CD4-positive, alpha-beta T cell (primary cell): ENCODE measurements around the gene PARD3B. TPM values are rescaled to one million over a fixed set of nuclear protein-coding genes. Genes with fewer than 3 reads are reported as not detected.

ENCODE experiments used
- ATAC-seq: fragments of 200-7000 bp; cut with Tn5 transposase; one replicate; pipeline ENCODE4 v1.10.0; 2022; ENCODE audit warnings: mild to moderate bottlenecking; ENCODE audit not compliant: poor library complexity
- CTCF ChIA-PET: fragments of 350-600 bp; sonication (Branson Sonifier 250); formaldehyde crosslinking; loops from one replicate; lab custom pipeline; 2021; ENCODE audit warnings: antibody characterized with exemption, inconsistent platforms; lab: Charles Lee
- POLR2A ChIA-PET: fragments of 350-600 bp; sonication (Branson Sonifier 250); formaldehyde crosslinking; loops from one replicate; lab custom pipeline; 2021; ENCODE audit warnings: antibody characterized with exemption, inconsistent platforms; lab: Charles Lee
- DNase-seq, 14 experiments: peaks; one replicate each; pipeline ENCODE4 v3.0.0-alpha.2; 2013 to 2020; ENCODE audit warnings: mixed read lengths in 2 of 14
- H3K27ac ChIP-seq, 2 donors: one replicate each; pipeline versions ENCODE4 v1.5.1 to v1.7.0; 2013; ENCODE audit warnings: low read length in 2 of 2, low read depth in 1 of 2, mild to moderate bottlenecking in 1 of 2
- H3K27me3 ChIP-seq, 2 experiments: 1 replicate in 1 of 2; 2 replicates in 1 of 2; pipeline versions ENCODE4 v1.6.1 to v1.7.0; 2013; ENCODE audit warnings: low read length in 2 of 2, control low read depth in 1 of 2, mild to moderate bottlenecking in 1 of 2, moderate library complexity in 1 of 2; ENCODE audit not compliant: insufficient read depth in 2 of 2, control insufficient read depth in 1 of 2
- H3K36me3 ChIP-seq: one replicate; pipeline ENCODE4 v1.6.1; 2013; ENCODE audit warnings: low read length, control low read depth; ENCODE audit not compliant: insufficient read depth
- H3K4me1 ChIP-seq: one replicate; pipeline ENCODE4 v1.6.1; 2013; ENCODE audit warnings: low read length, control low read depth; ENCODE audit not compliant: insufficient read depth
- H3K4me3 ChIP-seq: one replicate; pipeline ENCODE4 v1.5.1; 2013; ENCODE audit warnings: mild to moderate bottlenecking, low read length, moderate library complexity
- H3K9me3 ChIP-seq, 2 experiments: 1 replicate in 1 of 2; 2 replicates in 1 of 2; pipeline versions ENCODE4 v1.6.1 to v1.7.0; 2013; ENCODE audit warnings: low read length in 2 of 2, mild to moderate bottlenecking in 2 of 2, control low read depth in 1 of 2, moderate library complexity in 1 of 2; ENCODE audit not compliant: control insufficient read depth in 1 of 2, insufficient read depth in 1 of 2
- H3K27ac Mint-ChIP-seq: one replicate; pipeline ENCODE4 v1.8.0; 2020; ENCODE audit warnings: mixed read lengths
- H3K27me3 Mint-ChIP-seq: one replicate; pipeline ENCODE4 v1.8.0; 2021; ENCODE audit warnings: mixed read lengths
- H3K36me3 Mint-ChIP-seq: one replicate; pipeline ENCODE4 v1.8.0; 2021; ENCODE audit warnings: low read depth, mixed read lengths
- H3K4me1 Mint-ChIP-seq: one replicate; pipeline ENCODE4 v1.8.0; 2021; ENCODE audit warnings: low read depth, mixed read lengths
- H3K4me3 Mint-ChIP-seq: one replicate; pipeline ENCODE4 v1.8.0; 2020; ENCODE audit warnings: mild to moderate bottlenecking, mixed read lengths
- H3K9me3 Mint-ChIP-seq: one replicate; pipeline ENCODE4 v1.8.0; 2020; ENCODE audit warnings: mixed read lengths
- CTCF ChIP-seq: fragments of 200-600 bp; IDR thresholded peaks from one replicate; pipeline ENCODE4 v1.8.0; 2022; ENCODE audit warnings: antibody characterized with exemption, mild to moderate bottlenecking
- intact Hi-C, 2 experiments: fragments of 100-400 bp; cut with DNase I in 1 of 2; cut with micrococcal nuclease in 1 of 2; formaldehyde crosslinking; loops; one replicate each; pipeline versions ENCODE4 v1.15.1 to v1.9.0; 2023 to 2025; cut with DNase I, micrococcal nuclease
- total RNA-seq, 174 experiments: library from RNA in 2 of 174; stranded (reverse) in 2 of 174; gene quantifications; one replicate each; pipeline ENCODE4 v1.2.3 and lab custom pipeline; 2021 to 2026

PARD3B gene
- total RNA-seq, 2 experiments from 2014 or later, result 0.87 to 1.9 TPM

- Mint-ChIP-seq H3K27me3 (no peaks in the 10 kb centered on the region), H3K36me3 (no peaks in the 10 kb centered on the region), H3K9me3 (no peaks in the 10 kb centered on the region), H3K4me1 (no peaks in the 10 kb centered on the region), H3K27ac (no peak overlapping the region), H3K4me3 (no peak overlapping the region)
- H3K27me3 ChIP-seq, result no peaks in the 10 kb centered on the region
- no peak for TF ChIP-seq CTCF
- intact Hi-C loops, result no loop called here
- H3K27ac ChIP-seq, result no peak overlapping the region
- POLR2A ChIA-PET, result no interaction called here
- CTCF ChIA-PET, result no interaction called here
- no peaks in the 10 kb centered on the region for H3K36me3 ChIP-seq
- no peaks in the 10 kb centered on the region for H3K9me3 ChIP-seq
- no peaks in the 10 kb centered on the region for H3K4me1 ChIP-seq
- DNase-seq, result no peak
- ATAC-seq, result no peak
- no peak overlapping the region for H3K4me3 ChIP-seq
Observed at GRCh38 chr2:204664708-204665121, 119.4 kb downstream of the PARD3B start.

- intact Hi-C loops, result no loop called here
Observed at GRCh38 chr2:204665207-204665606, 119.9 kb downstream of the PARD3B start.

GRCh38 chr2:204665771-204666170, 120.5 kb downstream of the PARD3B start:
- Histone ChIP-seq H3K4me1 (no peaks in the 10 kb centered on the region), H3K27ac (no peak overlapping the region), H3K9me3 (no peaks in the 10 kb centered on the region), H3K4me3 (no peak overlapping the region), H3K36me3 (no peaks in the 10 kb centered on the region), H3K27me3 (no peaks in the 10 kb centered on the region)
- Mint-ChIP-seq H3K4me1 (no peaks in the 10 kb centered on the region), H3K27ac (no peak overlapping the region), H3K4me3 (no peak overlapping the region), H3K36me3 (no peaks in the 10 kb centered on the region), H3K27me3 (no peaks in the 10 kb centered on the region), H3K9me3 (no peaks in the 10 kb centered on the region)
- ATAC-seq (no peak), DNase-seq (no peak)
- ChIA-PET POLR2A (no interaction called here), CTCF (no interaction called here)
- TF ChIP-seq CTCF, result no peak
- intact Hi-C loops, result no loop called here

More at GRCh38 chr2:204665207-204665606, 119.9 kb downstream of the PARD3B start:
- H3K4me3 ChIP-seq, result no peak overlapping the region
- no peaks in the 10 kb centered on the region for H3K27me3 ChIP-seq
- no peak overlapping the region for H3K27ac ChIP-seq
- H3K9me3 Mint-ChIP-seq, result no peaks in the 10 kb centered on the region
- no peaks in the 10 kb centered on the region for H3K27me3 Mint-ChIP-seq
- H3K36me3 ChIP-seq, result no peaks in the 10 kb centered on the region
- H3K9me3 ChIP-seq, result no peaks in the 10 kb centered on the region
- no peak overlapping the region for H3K4me3 Mint-ChIP-seq
- H3K4me1 Mint-ChIP-seq, result no peaks in the 10 kb centered on the region
- CTCF ChIA-PET, result no interaction called here
- ATAC-seq, result no peak
- no peaks in the 10 kb centered on the region for H3K4me1 ChIP-seq
- POLR2A ChIA-PET, result no interaction called here
- TF ChIP-seq CTCF, result no peak
- DNase-seq, result no peak
- no peaks in the 10 kb centered on the region for H3K36me3 Mint-ChIP-seq
- no peak overlapping the region for H3K27ac Mint-ChIP-seq
